ENCODE data around the gene ADAMTS2. TPM values are rescaled to one million over a fixed set of nuclear protein-coding genes. Genes with fewer than 3 reads are reported as not detected.

ADAMTS2 gene
- total and polyA plus RNA-seq, 2 experiments from 2014 or later = 1.6 to 8.1 TPM

DNA sequence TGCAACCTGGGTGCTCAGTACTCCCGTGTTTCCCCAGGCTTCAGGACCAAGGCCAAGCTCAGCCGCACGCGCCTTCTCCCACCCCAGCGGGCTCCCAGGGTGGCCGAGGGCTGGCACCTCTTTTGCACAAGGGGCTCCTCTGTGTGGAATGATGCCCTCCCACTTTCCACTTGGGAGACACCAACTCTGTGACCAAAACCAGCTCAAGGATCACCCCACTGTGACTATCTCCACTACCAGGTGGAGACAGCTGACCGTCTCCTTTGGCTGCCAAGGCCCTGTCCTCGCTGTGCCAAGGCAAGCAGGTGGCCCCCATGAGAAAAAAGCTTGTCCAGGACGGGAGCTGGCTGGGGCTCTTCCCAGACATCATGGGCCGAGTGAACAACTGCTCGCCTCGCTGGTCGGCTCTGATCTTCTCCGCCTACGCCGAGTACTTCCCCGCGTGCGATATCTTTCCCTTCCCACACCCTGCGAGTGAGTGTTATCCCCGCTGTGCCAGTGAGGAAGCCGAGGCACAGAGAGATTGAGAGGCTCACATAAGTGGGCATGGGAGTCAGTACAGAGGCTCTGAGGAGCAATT, 152.3 kb downstream of the ADAMTS2 start:
- peaks cover 13% of the 10 kb centered on the region for H3K27me3 Mint-ChIP-seq (ENCODE audit: insufficient read depth, low read depth, poor library complexity)
- Histone ChIP-seq H3K4me2 (no peak overlapping the region), H2AFZ (no peak overlapping the region), H3K36me3 (ENCODE audit: insufficient read depth) (no peaks in the 10 kb centered on the region), H3F3A (replicated peaks; ENCODE audit: low read depth) (no peaks in the 10 kb centered on the region), H4K20me1 (replicated peaks; ENCODE audit: insufficient read depth) (no peaks in the 10 kb centered on the region), H3K4me3 (no peak overlapping the region), H3K27ac (ENCODE audit: low read depth) (no peak overlapping the region), H3K79me2 (replicated peaks; ENCODE audit: insufficient read depth) (no peaks in the 10 kb centered on the region), H3K9me2 (ENCODE audit: insufficient read depth) (no peaks in the 10 kb centered on the region), H3K27me3 (ENCODE audit: insufficient read depth) (no peaks in the 10 kb centered on the region), H3K4me1 (ENCODE audit: insufficient read depth) (peaks cover 15% of the 10 kb centered on the region)
- ATAC-seq = no peak
- TF ChIP-seq STAT1 (IDR thresholded peaks at IDR 0.05; ENCODE audit: unreplicated experiment) (no peak), NANOG (IDR thresholded peaks at IDR 0.05; ENCODE audit: borderline replicate concordance) (no peak), EZH2phosphoT487 (IDR thresholded peaks at IDR 0.05; ENCODE audit: unreplicated experiment) (no peak), EZH2 (IDR thresholded peaks at IDR 0.05; ENCODE audit: low read depth, unreplicated experiment) (no peak)
- TF ChIP-seq, protein P1, sequence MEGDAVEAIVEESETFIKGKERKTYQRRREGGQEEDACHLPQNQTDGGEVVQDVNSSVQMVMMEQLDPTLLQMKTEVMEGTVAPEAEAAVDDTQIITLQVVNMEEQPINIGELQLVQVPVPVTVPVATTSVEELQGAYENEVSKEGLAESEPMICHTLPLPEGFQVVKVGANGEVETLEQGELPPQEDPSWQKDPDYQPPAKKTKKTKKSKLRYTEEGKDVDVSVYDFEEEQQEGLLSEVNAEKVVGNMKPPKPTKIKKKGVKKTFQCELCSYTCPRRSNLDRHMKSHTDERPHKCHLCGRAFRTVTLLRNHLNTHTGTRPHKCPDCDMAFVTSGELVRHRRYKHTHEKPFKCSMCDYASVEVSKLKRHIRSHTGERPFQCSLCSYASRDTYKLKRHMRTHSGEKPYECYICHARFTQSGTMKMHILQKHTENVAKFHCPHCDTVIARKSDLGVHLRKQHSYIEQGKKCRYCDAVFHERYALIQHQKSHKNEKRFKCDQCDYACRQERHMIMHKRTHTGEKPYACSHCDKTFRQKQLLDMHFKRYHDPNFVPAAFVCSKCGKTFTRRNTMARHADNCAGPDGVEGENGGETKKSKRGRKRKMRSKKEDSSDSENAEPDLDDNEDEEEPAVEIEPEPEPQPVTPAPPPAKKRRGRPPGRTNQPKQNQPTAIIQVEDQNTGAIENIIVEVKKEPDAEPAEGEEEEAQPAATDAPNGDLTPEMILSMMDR (conservative IDR thresholded peaks at IDR 0.05; ENCODE audit: low read depth in 2 of 2) = no peak
- TF ChIP-seq, protein P2, sequence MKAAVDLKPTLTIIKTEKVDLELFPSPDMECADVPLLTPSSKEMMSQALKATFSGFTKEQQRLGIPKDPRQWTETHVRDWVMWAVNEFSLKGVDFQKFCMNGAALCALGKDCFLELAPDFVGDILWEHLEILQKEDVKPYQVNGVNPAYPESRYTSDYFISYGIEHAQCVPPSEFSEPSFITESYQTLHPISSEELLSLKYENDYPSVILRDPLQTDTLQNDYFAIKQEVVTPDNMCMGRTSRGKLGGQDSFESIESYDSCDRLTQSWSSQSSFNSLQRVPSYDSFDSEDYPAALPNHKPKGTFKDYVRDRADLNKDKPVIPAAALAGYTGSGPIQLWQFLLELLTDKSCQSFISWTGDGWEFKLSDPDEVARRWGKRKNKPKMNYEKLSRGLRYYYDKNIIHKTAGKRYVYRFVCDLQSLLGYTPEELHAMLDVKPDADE (IDR thresholded peaks at IDR 0.05) = no peak
- TF ChIP-seq, protein P3, sequence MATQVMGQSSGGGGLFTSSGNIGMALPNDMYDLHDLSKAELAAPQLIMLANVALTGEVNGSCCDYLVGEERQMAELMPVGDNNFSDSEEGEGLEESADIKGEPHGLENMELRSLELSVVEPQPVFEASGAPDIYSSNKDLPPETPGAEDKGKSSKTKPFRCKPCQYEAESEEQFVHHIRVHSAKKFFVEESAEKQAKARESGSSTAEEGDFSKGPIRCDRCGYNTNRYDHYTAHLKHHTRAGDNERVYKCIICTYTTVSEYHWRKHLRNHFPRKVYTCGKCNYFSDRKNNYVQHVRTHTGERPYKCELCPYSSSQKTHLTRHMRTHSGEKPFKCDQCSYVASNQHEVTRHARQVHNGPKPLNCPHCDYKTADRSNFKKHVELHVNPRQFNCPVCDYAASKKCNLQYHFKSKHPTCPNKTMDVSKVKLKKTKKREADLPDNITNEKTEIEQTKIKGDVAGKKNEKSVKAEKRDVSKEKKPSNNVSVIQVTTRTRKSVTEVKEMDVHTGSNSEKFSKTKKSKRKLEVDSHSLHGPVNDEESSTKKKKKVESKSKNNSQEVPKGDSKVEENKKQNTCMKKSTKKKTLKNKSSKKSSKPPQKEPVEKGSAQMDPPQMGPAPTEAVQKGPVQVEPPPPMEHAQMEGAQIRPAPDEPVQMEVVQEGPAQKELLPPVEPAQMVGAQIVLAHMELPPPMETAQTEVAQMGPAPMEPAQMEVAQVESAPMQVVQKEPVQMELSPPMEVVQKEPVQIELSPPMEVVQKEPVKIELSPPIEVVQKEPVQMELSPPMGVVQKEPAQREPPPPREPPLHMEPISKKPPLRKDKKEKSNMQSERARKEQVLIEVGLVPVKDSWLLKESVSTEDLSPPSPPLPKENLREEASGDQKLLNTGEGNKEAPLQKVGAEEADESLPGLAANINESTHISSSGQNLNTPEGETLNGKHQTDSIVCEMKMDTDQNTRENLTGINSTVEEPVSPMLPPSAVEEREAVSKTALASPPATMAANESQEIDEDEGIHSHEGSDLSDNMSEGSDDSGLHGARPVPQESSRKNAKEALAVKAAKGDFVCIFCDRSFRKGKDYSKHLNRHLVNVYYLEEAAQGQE (IDR thresholded peaks at IDR 0.05; ENCODE audit: unreplicated experiment) = no peak
- no peaks in the 10 kb centered on the region for H3K9me3 Mint-ChIP-seq
- H3K4me3 Mint-ChIP-seq = no peak overlapping the region; the same call in 2 of the 3 replicates
- no peak overlapping the region for H3K27ac Mint-ChIP-seq
- no peaks in the 10 kb centered on the region; the same call in 2 of the 3 replicates for H3K36me3 Mint-ChIP-seq (ENCODE audit: low read depth)
- no peak for DNase-seq (ENCODE audit: low spot score)
- H3K4me1 Mint-ChIP-seq = peaks cover 30% of the 10 kb centered on the region

Data from GM23338 (cell line).